Trophoblast cell (in vitro differentiated cells and primary cell): ENCODE measurements around the gene OR56B4. TPM values are rescaled to one million over a fixed set of nuclear protein-coding genes. Genes with fewer than 3 reads are reported as not detected.
"Not testable (repeated sequence)": the region's sequence is repeated elsewhere in the genome, so short reads cannot be mapped to it uniquely, and the experiment has no call there.

Experiments
- DNase-seq, 2 donors: peaks; one replicate each; pipeline ENCODE4 v3.0.0-alpha.2; 2016
- H2AFZ ChIP-seq: 2 replicates; pipeline ENCODE4 v1.6.1; 2013; ENCODE audit warnings: low read length, moderate library complexity, mild to moderate bottlenecking; ENCODE audit not compliant: insufficient read depth, poor library complexity
- H2AK5ac ChIP-seq: 2 replicates; pipeline ENCODE4 v1.6.1; 2013; ENCODE audit warnings: mild to moderate bottlenecking, low read length
- H2BK120ac ChIP-seq: 2 replicates; pipeline ENCODE4 v1.6.1; 2013; ENCODE audit warnings: low read length, mild to moderate bottlenecking, moderate library complexity; ENCODE audit not compliant: insufficient read depth, poor library complexity
- H2BK12ac ChIP-seq: 2 replicates; pipeline ENCODE4 v1.6.1; 2013; ENCODE audit warnings: mild to moderate bottlenecking, low read length, moderate library complexity
- H2BK5ac ChIP-seq: 2 replicates; pipeline ENCODE4 v1.6.1; 2013; ENCODE audit warnings: low read length, low read depth, moderate library complexity, mild to moderate bottlenecking; ENCODE audit not compliant: poor library complexity
- H3K14ac ChIP-seq: 2 replicates; pipeline ENCODE4 v1.6.1; 2013; ENCODE audit warnings: mild to moderate bottlenecking, low read length
- H3K18ac ChIP-seq: 2 replicates; pipeline ENCODE4 v1.6.1; 2013; ENCODE audit warnings: mild to moderate bottlenecking, low read length
- H3K23ac ChIP-seq: 2 replicates; pipeline ENCODE4 v1.6.1; 2013; ENCODE audit warnings: low read length
- H3K27ac ChIP-seq: 2 replicates; pipeline ENCODE4 v1.5.1; 2013; ENCODE audit warnings: low read depth, mild to moderate bottlenecking, inconsistent platforms, low read length, moderate library complexity
- H3K27me3 ChIP-seq: 2 replicates; pipeline ENCODE4 v1.6.1; 2013; ENCODE audit warnings: inconsistent platforms, mild to moderate bottlenecking, low read length, moderate library complexity; ENCODE audit not compliant: insufficient read depth
- H3K36me3 ChIP-seq, 2 experiments: 1 replicate in 1 of 2; 2 replicates in 1 of 2; pipeline ENCODE4 v1.6.1; 2013; ENCODE audit warnings: low read length in 2 of 2, mild to moderate bottlenecking in 2 of 2, moderate library complexity in 1 of 2; ENCODE audit not compliant: insufficient read depth in 2 of 2, control insufficient read depth in 1 of 2
- H3K4ac ChIP-seq: 2 replicates; pipeline ENCODE4 v1.6.1; 2013; ENCODE audit warnings: low read depth, mild to moderate bottlenecking, low read length, moderate library complexity
- H3K4me1 ChIP-seq, 2 experiments: 1 replicate in 1 of 2; 2 replicates in 1 of 2; pipeline ENCODE4 v1.6.1; 2013; ENCODE audit warnings: low read length in 2 of 2, mild to moderate bottlenecking in 2 of 2, moderate library complexity in 1 of 2; ENCODE audit not compliant: insufficient read depth in 2 of 2, control insufficient read depth in 1 of 2
- H3K4me2 ChIP-seq: 2 replicates; pipeline ENCODE4 v1.6.1; 2013; ENCODE audit warnings: inconsistent platforms, mild to moderate bottlenecking, low read length, moderate library complexity
- H3K4me3 ChIP-seq: 2 replicates; pipeline ENCODE4 v1.5.1; 2013; ENCODE audit warnings: mild to moderate bottlenecking, low read depth, low read length, inconsistent platforms
- H3K79me1 ChIP-seq: one replicate; pipeline ENCODE4 v1.6.1; 2013; ENCODE audit warnings: low read length
- H3K79me2 ChIP-seq: 2 replicates; pipeline ENCODE4 v1.6.1; 2013; ENCODE audit warnings: low read length, mild to moderate bottlenecking; ENCODE audit not compliant: control insufficient read depth, insufficient read depth, poor library complexity
- H3K9ac ChIP-seq: 2 replicates; pipeline ENCODE4 v1.6.1; 2013; ENCODE audit warnings: mild to moderate bottlenecking, low read length
- H3K9me3 ChIP-seq: 2 replicates; pipeline ENCODE4 v1.6.1; 2013; ENCODE audit warnings: low read depth, mild to moderate bottlenecking, control low read depth, inconsistent platforms, low read length; ENCODE audit not compliant: insufficient read depth
- H4K12ac ChIP-seq: 2 replicates; pipeline ENCODE4 v1.6.1; 2013; ENCODE audit warnings: low read depth, mild to moderate bottlenecking, low read length, moderate library complexity
- H4K8ac ChIP-seq: 2 replicates; pipeline ENCODE4 v1.6.1; 2013; ENCODE audit warnings: low read depth, mild to moderate bottlenecking, low read length, moderate library complexity
- H4K91ac ChIP-seq: one replicate; pipeline ENCODE4 v1.6.1; 2013; ENCODE audit warnings: low read depth, mild to moderate bottlenecking, low read length, moderate library complexity
- WGBS: extraction: QIAGEN DNeasy Blood & Tissue Kit; methylation state at CpG from one replicate; pipeline ENCODE4 v1.1.7; 2013; ENCODE audit warnings: missing lambda C conversion rate; ENCODE audit not compliant: insufficient read length, insufficient coverage; ENCODE audit errors: extremely low coverage; 5-methylcytosine and 5-hydroxymethylcytosine counted together
- polyA plus RNA-seq: library from polyadenylated mRNA; stranded (reverse); fragments of 200-250 nt; gene quantifications from 2 replicates; pipeline ENCODE4 v1.2.3, GENCODE V29; 2013

Gene OR56B4
- not detected in 2 replicates for polyA plus RNA-seq

- H2BK12ac ChIP-seq, H3K9ac ChIP-seq, H3K14ac ChIP-seq, H3K4me1 ChIP-seq, H4K91ac ChIP-seq, H2AK5ac ChIP-seq, H4K12ac ChIP-seq, H3K4me3 ChIP-seq, H3K79me1 ChIP-seq, H4K8ac ChIP-seq, H3K4me2 ChIP-seq, H2BK120ac ChIP-seq, H2BK5ac ChIP-seq, H3K23ac ChIP-seq, H2AFZ ChIP-seq, H3K9me3 ChIP-seq, H3K27me3 ChIP-seq, H3K4ac ChIP-seq, H3K79me2 ChIP-seq, H3K27ac ChIP-seq, H3K18ac ChIP-seq, H3K36me3 ChIP-seq, DNase-seq: not testable (repeated sequence)
- WGBS, result no CpG with 5 or more reads among the region's 6 CpGs
Observed at GRCh38 chr11:6107384-6107783, at the start of gene OR56B4. TSS of gene OR56B4 (plus strand) at chr11:6107684. CDS start at chr11:6107779, 95 bp downstream.

- no peaks in the 10 kb centered on the region for H3K4me1 ChIP-seq
- H4K8ac ChIP-seq, result no peak overlapping the region
- H3K18ac ChIP-seq, result no peak overlapping the region
- H2AFZ ChIP-seq, result no peak overlapping the region
- no peak overlapping the region for H2BK12ac ChIP-seq
- H3K14ac ChIP-seq, result no peak overlapping the region
- no peak overlapping the region for H3K9ac ChIP-seq
- no peak overlapping the region for H3K4me2 ChIP-seq
- no peak overlapping the region for H2AK5ac ChIP-seq
- no peak overlapping the region for H3K23ac ChIP-seq
- H3K4me3 ChIP-seq, result no peak overlapping the region
- no peaks in the 10 kb centered on the region for H3K79me1 ChIP-seq
- H4K91ac ChIP-seq, result no peak overlapping the region
- H4K12ac ChIP-seq, result no peak overlapping the region
- no CpG with 5 or more reads among the region's 3 CpGs for WGBS
- H3K36me3 ChIP-seq, result no peaks in the 10 kb centered on the region
- H2BK5ac ChIP-seq, result no peak overlapping the region
- no peak for DNase-seq
- no peak overlapping the region for H3K4ac ChIP-seq
- no peak overlapping the region for H2BK120ac ChIP-seq
- H3K27ac ChIP-seq, result no peak overlapping the region
- no peaks in the 10 kb centered on the region for H3K79me2 ChIP-seq
- peaks cover 1% of the 10 kb centered on the region for H3K9me3 ChIP-seq
- H3K27me3 ChIP-seq, result no peaks in the 10 kb centered on the region
Observed at GRCh38 chr11:6061475-6061874, 46.0 kb upstream of the OR56B4 start.

GRCh38 chr11:6062691-6063358 lies 44.7 kb upstream of the OR56B4 start:
- Histone ChIP-seq H3K79me1 (no peaks in the 10 kb centered on the region), H3K9me3 (no peaks in the 10 kb centered on the region), H2BK12ac (no peak overlapping the region), H3K23ac (no peak overlapping the region), H3K79me2 (no peaks in the 10 kb centered on the region), H2AK5ac (no peak overlapping the region), H3K27ac (no peak overlapping the region), H3K9ac (no peak overlapping the region), H3K27me3 (no peaks in the 10 kb centered on the region), H3K4me3 (no peak overlapping the region), H3K36me3 (no peaks in the 10 kb centered on the region), H3K18ac (no peak overlapping the region), H2BK120ac (no peak overlapping the region), H4K12ac (no peak overlapping the region), H3K4me1 (no peaks in the 10 kb centered on the region), H3K14ac (no peak overlapping the region), H3K4ac (no peak overlapping the region), H4K8ac (no peak overlapping the region), H2BK5ac (no peak overlapping the region), H3K4me2 (no peak overlapping the region), H2AFZ (no peak overlapping the region), H4K91ac (no peak overlapping the region)
- no CpG with 5 or more reads among the region's 5 CpGs for WGBS
- DNase-seq, result no peak

- no CpG with 5 or more reads among the region's 4 CpGs for WGBS
- Histone ChIP-seq H2BK12ac (no peak overlapping the region), H3K14ac (no peak overlapping the region), H4K91ac (no peak overlapping the region), H4K12ac (no peak overlapping the region), H3K9ac (no peak overlapping the region), H3K9me3 (no peaks in the 10 kb centered on the region), H3K4me1 (no peaks in the 10 kb centered on the region), H2BK5ac (no peak overlapping the region), H2AK5ac (no peak overlapping the region), H3K27ac (no peak overlapping the region), H3K79me1 (no peaks in the 10 kb centered on the region), H3K79me2 (no peaks in the 10 kb centered on the region), H3K4me3 (no peak overlapping the region), H4K8ac (no peak overlapping the region), H3K23ac (peak overlapping the region; percentile 58), H2BK120ac (no peak overlapping the region), H3K4ac (no peak overlapping the region), H3K36me3 (no peaks in the 10 kb centered on the region), H3K18ac (no peak overlapping the region), H3K4me2 (no peak overlapping the region), H3K27me3 (no peaks in the 10 kb centered on the region), H2AFZ (no peak overlapping the region)
- DNase-seq, result no peak
Observed at GRCh38 chr11:6067502-6067901, 40.0 kb upstream of the OR56B4 start.
